Measurements from ENCODE around the gene RNF182.
"Not testable (repeated sequence)": the region's sequence is repeated elsewhere in the genome, so short reads cannot be mapped to it uniquely, and the experiment has no call there.

Gene RNF182

DNA sequence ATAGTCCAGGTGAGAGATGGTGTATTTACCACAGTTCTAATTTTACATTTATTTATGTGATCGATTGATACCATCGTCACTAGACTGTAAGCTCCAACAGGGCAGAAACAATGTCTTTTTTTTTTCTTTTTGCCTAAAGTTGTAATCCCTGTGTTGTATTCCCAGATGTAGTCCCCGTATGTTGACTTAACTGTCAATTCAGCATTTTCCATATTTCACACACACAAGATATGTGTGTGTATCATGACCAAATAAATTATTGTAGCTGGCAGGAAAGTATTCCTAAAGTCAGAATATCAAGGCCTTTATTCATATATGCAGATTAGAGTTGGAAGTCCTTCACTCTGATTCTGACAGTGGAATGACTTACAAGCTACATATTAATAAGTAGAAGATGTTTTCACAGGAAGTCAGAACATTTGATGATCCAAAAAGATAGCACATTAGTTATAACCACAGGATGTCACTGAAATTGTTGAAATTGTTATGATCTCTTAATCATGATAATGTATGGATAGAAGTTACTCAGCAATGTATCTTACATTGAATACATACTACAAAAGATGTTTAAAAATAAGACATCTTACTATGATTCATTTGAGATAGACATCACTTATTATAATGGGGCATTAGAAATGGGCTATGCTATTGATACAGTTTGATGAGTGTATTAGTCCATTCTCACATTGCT is 10.6 kb downstream of the RNF182 start:
- DNase-seq (ENCODE audit: low read depth): no peak
- TF ChIP-seq, protein P1, sequence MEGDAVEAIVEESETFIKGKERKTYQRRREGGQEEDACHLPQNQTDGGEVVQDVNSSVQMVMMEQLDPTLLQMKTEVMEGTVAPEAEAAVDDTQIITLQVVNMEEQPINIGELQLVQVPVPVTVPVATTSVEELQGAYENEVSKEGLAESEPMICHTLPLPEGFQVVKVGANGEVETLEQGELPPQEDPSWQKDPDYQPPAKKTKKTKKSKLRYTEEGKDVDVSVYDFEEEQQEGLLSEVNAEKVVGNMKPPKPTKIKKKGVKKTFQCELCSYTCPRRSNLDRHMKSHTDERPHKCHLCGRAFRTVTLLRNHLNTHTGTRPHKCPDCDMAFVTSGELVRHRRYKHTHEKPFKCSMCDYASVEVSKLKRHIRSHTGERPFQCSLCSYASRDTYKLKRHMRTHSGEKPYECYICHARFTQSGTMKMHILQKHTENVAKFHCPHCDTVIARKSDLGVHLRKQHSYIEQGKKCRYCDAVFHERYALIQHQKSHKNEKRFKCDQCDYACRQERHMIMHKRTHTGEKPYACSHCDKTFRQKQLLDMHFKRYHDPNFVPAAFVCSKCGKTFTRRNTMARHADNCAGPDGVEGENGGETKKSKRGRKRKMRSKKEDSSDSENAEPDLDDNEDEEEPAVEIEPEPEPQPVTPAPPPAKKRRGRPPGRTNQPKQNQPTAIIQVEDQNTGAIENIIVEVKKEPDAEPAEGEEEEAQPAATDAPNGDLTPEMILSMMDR (conservative IDR thresholded peaks at IDR 0.05; ENCODE audit: low read length): no peak
- H3K4me3 ChIP-seq (ENCODE audit: low read length): no peak overlapping the region

DNA sequence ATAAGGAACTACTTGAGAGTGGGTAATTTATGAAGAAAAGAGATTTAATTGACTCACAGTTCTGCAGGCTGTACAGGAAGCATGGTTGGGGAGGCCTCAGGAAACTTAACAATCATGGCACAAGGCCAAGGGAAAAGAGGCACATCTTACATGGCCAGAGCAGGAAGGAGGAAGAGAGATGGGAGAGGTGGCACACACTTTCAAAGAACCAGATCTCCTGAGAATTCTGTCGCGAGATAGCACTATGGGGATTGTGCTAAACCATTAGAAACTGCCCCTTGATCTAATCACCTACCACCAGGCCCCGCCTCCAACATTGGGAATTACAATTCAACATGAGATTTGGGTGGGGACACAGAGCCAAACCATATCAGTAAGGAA is 11.1 kb downstream of the RNF182 start:
- not testable (repeated sequence) for DNase-seq (ENCODE audit: low read depth); H3K4me3 ChIP-seq (ENCODE audit: low read length)

DNA sequence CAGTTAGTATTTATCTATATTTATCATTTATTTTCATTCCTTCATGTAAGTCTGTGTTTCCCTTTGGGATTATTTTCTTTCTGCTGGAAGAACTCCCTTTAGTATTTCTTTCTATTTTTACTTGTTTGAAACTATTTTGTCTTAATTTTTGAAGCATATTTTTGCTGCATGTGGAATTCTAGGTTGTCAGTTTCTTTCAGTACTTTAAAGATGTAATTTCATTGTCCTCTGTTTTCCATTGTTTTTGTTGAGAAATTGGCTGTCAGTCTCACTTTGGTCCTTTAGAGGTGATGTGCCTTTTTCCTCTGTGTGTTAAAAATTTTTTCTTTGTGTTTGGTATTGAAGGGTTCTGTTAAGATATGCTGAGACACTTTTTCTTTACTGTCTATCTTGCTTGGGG is 17.1 kb downstream of the RNF182 start:
- TF ChIP-seq, protein P1 (conservative IDR thresholded peaks at IDR 0.05; ENCODE audit: low read length): no peak
- no peak overlapping the region for H3K4me3 ChIP-seq (ENCODE audit: low read length)
- no peak for DNase-seq (ENCODE audit: low read depth)

- TF ChIP-seq, protein P1 (conservative IDR thresholded peaks at IDR 0.05; ENCODE audit: low read length): no peak
- H3K4me3 ChIP-seq (ENCODE audit: low read length): no peak overlapping the region
- DNase-seq (ENCODE audit: low read depth): no peak
Measured at GRCh38 chr6:13943943-13944342, 19.2 kb downstream of the RNF182 start.

GRCh38 chr6:13946506-13946905 is 21.8 kb downstream of the RNF182 start:
- H3K4me3 ChIP-seq (ENCODE audit: low read length): no peak overlapping the region
- no peak for DNase-seq (ENCODE audit: low read depth)
- TF ChIP-seq, protein P1 (conservative IDR thresholded peaks at IDR 0.05; ENCODE audit: low read length): no peak

GRCh38 chr6:13947611-13948178 is 22.9 kb downstream of the RNF182 start:
- no peak for DNase-seq (ENCODE audit: low read depth)
- no peak overlapping the region for H3K4me3 ChIP-seq (ENCODE audit: low read length)
- TF ChIP-seq, protein P1 (conservative IDR thresholded peaks at IDR 0.05; ENCODE audit: low read length): no peak

DNA sequence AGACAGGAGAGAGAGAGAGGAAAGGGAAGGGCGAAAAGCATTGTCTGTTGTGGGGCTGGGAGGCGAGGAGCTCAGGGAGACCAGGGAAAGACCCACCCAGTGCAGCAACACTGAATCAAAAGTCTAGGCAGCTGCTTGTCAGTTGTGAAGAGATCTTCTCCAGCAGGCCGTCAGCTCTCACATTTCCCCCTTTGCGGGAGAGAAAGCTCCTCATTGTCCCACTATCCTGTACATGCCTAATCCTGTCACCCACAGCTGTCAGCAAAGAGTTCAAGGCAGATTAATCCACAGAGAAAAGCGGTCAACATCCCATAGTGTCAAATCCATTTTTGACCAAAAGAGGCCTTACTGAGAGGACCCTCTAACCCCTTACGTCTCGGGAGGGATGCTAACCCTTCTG is 27.3 kb downstream of the RNF182 start:
- no peak for DNase-seq (ENCODE audit: low read depth)
- TF ChIP-seq, protein P1 (conservative IDR thresholded peaks at IDR 0.05; ENCODE audit: low read length): no peak
- H3K4me3 ChIP-seq (ENCODE audit: low read length): no peak overlapping the region
